ENCODE measurements around the gene DEDD. TPM values are rescaled to one million over a fixed set of nuclear protein-coding genes. Genes with fewer than 3 reads are reported as not detected.
"Not testable (repeated sequence)": the region's sequence is repeated elsewhere in the genome, so short reads cannot be mapped to it uniquely, and the experiment has no call there.

The DEDD gene
- total RNA-seq, 1 donor from 2014 or later, result 43.8 TPM

DNA sequence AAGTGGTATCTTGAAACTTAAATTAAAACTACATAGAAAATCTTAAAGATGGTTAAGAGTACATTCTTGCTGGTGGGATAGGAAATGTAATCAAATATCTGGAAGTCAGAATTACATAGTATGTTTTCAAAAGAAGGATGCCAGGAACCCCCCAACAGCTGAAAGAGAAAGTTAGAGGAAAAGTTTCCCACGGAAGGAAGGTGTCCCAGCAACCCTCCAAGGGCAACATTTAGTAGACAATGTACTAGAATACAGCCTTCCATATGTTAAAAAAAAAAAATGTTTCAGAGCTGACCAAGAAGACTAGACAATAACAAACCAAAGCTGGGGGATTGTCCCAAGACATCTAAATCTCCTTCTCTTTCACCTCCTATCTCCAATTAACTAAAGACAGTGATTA is 2.2 kb downstream of the DEDD start:
- DNase-seq (ENCODE audit: extremely low read depth, low read depth, low spot score), result no peak

GRCh38 chr1:161128591-161129420 is 3.7 kb downstream of the DEDD start:
- no peak for DNase-seq (ENCODE audit: extremely low read depth, low read depth, low spot score)

GRCh38 chr1:161127649-161128048 is 4.8 kb downstream of the DEDD start:
- DNase-seq (ENCODE audit: extremely low read depth, low read depth, low spot score), result no peak

- no peak for DNase-seq (ENCODE audit: extremely low read depth, low read depth, low spot score)
These were observed 9.5 kb downstream of the DEDD start for GRCh38 chr1:161122967-161123366.

- no peak for DNase-seq (ENCODE audit: extremely low read depth, low read depth, low spot score)
These were observed 10.6 kb downstream of the DEDD start for GRCh38 chr1:161121834-161122233.

- no peak for DNase-seq (ENCODE audit: extremely low read depth, low read depth, low spot score)
These were observed 11.3 kb downstream of the DEDD start for GRCh38 chr1:161121042-161121650.

- DNase-seq (ENCODE audit: extremely low read depth, low read depth, low spot score), result no peak
These were observed 13.2 kb downstream of the DEDD start for GRCh38 chr1:161119092-161119903.

DNA sequence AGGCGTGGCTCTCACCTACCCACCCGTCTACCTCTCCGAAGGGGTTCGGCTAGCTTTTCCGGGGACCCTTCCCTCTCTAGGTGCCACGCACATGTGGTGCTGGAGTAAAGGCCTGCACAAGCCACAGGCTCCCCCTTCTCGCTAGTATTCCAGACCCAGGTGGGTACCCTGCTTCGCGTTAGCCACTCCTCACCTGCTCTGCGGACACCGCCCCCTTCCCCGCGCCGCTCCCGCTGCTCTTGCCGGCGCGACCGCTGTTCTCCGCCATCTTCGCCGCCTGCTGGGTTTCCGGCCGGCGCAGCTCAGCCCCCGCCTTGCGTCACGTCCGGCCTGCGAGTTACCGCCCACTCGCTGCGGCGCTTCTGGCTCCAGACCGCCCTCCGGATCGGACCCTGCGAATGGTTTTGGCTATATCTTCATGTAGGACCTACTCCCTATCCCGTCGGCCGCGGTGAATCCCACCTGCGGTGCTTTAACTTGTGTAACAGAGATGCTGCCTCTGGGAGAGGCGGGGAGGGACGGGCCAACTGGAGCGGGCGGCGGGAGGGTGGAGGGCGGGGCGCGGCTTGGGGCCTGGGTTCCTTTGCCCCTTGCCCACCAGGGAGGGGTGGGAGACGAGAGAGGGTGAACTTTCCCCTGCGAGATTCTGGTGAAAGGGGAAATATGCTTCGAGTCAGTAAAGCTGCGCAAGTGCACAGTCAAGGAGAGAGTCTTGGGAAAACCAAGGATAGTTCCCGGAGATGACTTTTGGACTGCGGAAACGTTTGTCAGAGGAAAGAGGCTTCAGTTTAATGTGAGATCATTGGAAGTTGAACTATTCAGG is 14.5 kb downstream of the DEDD start, which contains the start of the genes NIT1 and PFDN2:
Gene NIT1 (plus strand): TSS at position 347 of the 823 bp plus-strand sequence. CDS start 72 bp downstream, at position 419.
Gene PFDN2 (minus strand): TSS at position 279 of the 823 bp plus-strand sequence. CDS start 11 bp downstream, at position 268.
- no peak for DNase-seq (ENCODE audit: extremely low read depth, low read depth, low spot score)

DNA sequence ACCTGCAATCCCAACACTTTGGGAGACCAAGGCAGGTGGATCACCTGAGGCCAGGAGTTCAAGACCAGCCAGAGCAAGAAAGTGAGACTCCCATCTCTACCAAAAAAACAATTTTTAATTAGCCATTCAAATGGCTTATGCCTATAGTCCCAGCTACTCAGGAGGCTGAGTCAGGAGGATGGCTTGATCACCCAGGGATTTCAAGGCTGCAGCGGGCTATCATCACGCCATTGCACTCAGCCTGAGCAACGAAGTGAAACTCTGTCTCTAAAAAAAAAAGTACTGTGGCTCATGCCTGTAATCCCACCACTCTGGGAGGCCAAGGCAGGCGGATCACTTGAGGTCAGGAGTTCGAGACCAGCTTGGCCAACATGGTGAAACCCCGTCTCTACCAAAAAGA is 16.5 kb downstream of the DEDD start:
- DNase-seq (ENCODE audit: extremely low read depth, low read depth, low spot score), result not testable (repeated sequence)

DNA sequence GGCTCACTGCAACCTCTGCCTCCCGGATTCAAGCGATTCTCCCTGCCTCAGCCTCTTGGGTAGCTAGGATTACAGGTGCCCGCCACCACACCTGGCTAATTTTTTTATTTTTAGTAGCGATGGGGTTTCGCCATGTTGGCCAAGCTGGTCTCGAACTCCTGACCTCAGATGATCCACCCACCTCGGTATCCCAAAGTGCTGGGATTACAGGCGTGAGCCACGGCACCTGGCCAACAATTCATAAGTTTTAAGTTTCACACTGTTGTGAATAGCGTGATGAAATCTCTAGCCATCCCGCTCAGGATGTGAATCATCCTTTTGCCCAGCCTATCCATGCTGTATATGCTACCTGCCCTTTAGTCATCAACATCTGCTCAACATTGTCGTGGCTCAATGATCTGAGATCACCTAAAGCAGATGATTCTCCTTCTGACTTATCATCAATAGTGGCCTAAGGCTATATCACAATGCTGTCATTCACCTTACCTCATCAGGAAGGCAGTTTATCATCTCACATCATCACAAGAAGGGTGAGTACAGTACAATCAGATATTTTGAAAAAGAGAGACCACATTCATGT is 17.2 kb downstream of the DEDD start:
- DNase-seq (ENCODE audit: extremely low read depth, low read depth, low spot score), result peak; percentile 75

DNA sequence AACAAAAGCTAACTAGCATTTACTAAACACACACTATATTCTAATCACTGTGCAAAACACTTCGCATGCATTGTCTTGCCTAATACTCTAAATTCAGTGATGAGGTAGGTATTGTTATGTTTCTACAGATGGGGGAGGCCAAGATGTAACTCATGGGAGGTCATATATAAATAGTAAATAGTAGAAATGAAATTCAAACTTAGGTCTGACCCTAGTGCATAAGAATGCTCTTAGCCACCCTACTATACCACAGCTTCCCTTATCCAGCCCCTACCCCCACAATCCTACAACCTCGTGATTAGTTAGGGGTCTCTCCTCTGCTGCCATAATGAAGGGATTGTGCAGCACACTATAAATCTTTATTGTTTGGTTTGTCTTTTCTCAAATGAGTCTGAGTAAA is 17.9 kb downstream of the DEDD start:
- DNase-seq (ENCODE audit: extremely low read depth, low read depth, low spot score), result no peak

GRCh38 chr1:161113915-161114314 is 18.6 kb downstream of the DEDD start:
- DNase-seq (ENCODE audit: extremely low read depth, low read depth, low spot score), result no peak

GRCh38 chr1:161111527-161111926 is 20.9 kb downstream of the DEDD start:
- no peak for DNase-seq (ENCODE audit: extremely low read depth, low read depth, low spot score)

GRCh38 chr1:161111117-161111516 is 21.4 kb downstream of the DEDD start:
- DNase-seq (ENCODE audit: extremely low read depth, low read depth, low spot score), result no peak

DNA sequence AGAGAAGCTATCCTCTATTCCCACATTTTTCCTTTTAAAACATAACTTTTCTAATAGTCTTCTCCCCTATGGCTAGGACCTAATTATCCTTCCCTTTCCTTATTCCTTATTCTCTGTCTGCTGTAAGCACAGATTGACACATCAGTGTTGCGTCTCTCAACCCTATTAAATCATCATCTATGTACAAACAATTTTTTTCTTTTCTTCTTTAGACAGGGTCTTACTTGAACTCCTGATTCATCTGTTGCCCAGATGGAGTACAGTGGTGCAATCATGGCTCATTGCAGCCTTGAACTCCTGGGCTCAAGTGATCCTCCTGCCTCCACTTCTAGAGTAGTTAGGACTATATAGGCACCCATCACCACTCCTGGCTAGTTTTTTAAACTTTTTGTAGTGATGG is 26.0 kb downstream of the DEDD start:
- no peak for DNase-seq (ENCODE audit: extremely low read depth, low read depth, low spot score)

- no peak for DNase-seq (ENCODE audit: extremely low read depth, low read depth, low spot score)
These were observed 31.9 kb downstream of the DEDD start for GRCh38 chr1:161100556-161100955.

GRCh38 chr1:161099090-161099802 is 33.2 kb downstream of the DEDD start:
- DNase-seq (ENCODE audit: extremely low read depth, low read depth, low spot score), result no peak

GRCh38 chr1:161098210-161099068 is 34.0 kb downstream of the DEDD start, which contains the start of gene KLHDC9:
TSS of gene KLHDC9 (plus strand) at chr1:161098361. CDS start at chr1:161098536, 175 bp downstream.
- no peak for DNase-seq (ENCODE audit: extremely low read depth, low read depth, low spot score)
